ENCODE measurements around the gene TSN. TPM values are rescaled to one million over a fixed set of nuclear protein-coding genes. Genes with fewer than 3 reads are reported as not detected.
A peak's percentile ranks its signal among the peaks of the same experiment; 100 is the strongest.

Gene TSN
- total RNA-seq, 1 experiment from 2014 or later: 96.0 TPM

DNA sequence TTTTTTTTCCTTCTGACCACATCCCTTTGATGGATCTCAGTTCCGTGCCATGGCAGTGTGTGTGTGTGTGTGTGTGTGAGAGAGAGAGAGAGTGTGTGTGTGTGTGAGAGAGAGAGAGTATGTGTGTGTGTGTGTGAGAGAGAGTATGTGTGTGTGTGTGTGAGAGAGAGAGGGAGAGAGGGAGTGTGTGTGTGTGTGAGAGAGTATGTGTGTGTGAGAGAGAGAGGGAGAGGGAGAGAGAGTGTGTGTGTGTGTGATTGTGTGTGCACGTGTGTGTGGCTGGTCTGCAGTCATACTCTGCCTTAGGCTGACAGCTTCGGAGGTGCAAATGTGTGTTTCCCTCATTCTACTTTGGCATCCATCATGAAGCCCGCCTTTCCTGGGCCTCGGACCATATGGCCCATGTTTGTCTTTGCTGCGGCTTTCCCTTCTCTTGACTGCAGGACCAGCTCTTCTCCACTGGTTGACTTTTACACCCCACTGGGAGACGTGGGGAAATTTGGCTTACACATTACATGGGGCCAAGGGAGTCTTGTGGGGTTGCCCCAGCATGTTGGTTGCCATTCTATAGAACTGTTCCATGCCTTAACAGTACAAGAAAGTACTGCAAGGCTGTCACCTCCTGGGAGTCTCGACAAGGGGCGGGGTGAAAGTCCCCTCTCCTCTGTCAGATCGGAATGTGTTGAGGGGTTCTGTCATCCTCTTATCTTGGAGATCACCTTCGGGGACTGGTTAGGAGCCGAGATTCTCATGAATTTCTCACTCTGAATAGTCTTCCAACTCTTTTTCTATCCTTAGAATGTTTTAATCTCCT is 21.6 kb downstream of the TSN start:
- Histone ChIP-seq H3K4me1 (ENCODE audit: control insufficient read depth, insufficient read depth, low read length) (peaks cover 7% of the 10 kb centered on the region; the same call in 1 of the 2 replicates), H3K4me3 (ENCODE audit: low read depth in 2 of 2, low read length in 2 of 2) (no peak overlapping the region), H3K9me3 (ENCODE audit: control insufficient read depth, insufficient read depth, low read depth, low read length) (no peaks in the 10 kb centered on the region), H3K27ac (ENCODE audit: low read length) (no peak overlapping the region), H3K27me3 (ENCODE audit: control insufficient read depth, insufficient read depth, low read length) (no peaks in the 10 kb centered on the region), H3K36me3 (ENCODE audit: control insufficient read depth, insufficient read depth, low read length) (no peaks in the 10 kb centered on the region)
- ATAC-seq: peak; percentile 33
- BruUV-seq (replicated peaks): no TSS peak
- in situ Hi-C loops (cut with HindIII; ENCODE audit: low pct_unique_long_range_greater_than_20kb, low sequenced_read_pairs) (no loop called here), intact Hi-C loops (cut with micrococcal nuclease; ENCODE audit: unreplicated experiment) (no loop called here)
- TF ChIP-seq, protein P1, sequence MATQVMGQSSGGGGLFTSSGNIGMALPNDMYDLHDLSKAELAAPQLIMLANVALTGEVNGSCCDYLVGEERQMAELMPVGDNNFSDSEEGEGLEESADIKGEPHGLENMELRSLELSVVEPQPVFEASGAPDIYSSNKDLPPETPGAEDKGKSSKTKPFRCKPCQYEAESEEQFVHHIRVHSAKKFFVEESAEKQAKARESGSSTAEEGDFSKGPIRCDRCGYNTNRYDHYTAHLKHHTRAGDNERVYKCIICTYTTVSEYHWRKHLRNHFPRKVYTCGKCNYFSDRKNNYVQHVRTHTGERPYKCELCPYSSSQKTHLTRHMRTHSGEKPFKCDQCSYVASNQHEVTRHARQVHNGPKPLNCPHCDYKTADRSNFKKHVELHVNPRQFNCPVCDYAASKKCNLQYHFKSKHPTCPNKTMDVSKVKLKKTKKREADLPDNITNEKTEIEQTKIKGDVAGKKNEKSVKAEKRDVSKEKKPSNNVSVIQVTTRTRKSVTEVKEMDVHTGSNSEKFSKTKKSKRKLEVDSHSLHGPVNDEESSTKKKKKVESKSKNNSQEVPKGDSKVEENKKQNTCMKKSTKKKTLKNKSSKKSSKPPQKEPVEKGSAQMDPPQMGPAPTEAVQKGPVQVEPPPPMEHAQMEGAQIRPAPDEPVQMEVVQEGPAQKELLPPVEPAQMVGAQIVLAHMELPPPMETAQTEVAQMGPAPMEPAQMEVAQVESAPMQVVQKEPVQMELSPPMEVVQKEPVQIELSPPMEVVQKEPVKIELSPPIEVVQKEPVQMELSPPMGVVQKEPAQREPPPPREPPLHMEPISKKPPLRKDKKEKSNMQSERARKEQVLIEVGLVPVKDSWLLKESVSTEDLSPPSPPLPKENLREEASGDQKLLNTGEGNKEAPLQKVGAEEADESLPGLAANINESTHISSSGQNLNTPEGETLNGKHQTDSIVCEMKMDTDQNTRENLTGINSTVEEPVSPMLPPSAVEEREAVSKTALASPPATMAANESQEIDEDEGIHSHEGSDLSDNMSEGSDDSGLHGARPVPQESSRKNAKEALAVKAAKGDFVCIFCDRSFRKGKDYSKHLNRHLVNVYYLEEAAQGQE (IDR thresholded peaks at IDR 0.05; ENCODE audit: insufficient read depth in 1 of 2, low read depth in 2 of 2, low read length in 1 of 2): no peak
- TF ChIP-seq SIN3A (IDR thresholded peaks at IDR 0.05; ENCODE audit: borderline replicate concordance, insufficient read depth, low read depth, low read length) (no peak), TCF7L2 (IDR thresholded peaks at IDR 0.05; ENCODE audit: low read depth, low read length) (no peak), POLR2AphosphoS5 (IDR thresholded peaks at IDR 0.05; ENCODE audit: low read depth, low read length) (no peak)
- TF ChIP-seq, protein P2, sequence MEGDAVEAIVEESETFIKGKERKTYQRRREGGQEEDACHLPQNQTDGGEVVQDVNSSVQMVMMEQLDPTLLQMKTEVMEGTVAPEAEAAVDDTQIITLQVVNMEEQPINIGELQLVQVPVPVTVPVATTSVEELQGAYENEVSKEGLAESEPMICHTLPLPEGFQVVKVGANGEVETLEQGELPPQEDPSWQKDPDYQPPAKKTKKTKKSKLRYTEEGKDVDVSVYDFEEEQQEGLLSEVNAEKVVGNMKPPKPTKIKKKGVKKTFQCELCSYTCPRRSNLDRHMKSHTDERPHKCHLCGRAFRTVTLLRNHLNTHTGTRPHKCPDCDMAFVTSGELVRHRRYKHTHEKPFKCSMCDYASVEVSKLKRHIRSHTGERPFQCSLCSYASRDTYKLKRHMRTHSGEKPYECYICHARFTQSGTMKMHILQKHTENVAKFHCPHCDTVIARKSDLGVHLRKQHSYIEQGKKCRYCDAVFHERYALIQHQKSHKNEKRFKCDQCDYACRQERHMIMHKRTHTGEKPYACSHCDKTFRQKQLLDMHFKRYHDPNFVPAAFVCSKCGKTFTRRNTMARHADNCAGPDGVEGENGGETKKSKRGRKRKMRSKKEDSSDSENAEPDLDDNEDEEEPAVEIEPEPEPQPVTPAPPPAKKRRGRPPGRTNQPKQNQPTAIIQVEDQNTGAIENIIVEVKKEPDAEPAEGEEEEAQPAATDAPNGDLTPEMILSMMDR (IDR thresholded peaks at IDR 0.05): no peak
- ChIA-PET CTCF (no interaction called here), POLR2A (no interaction called here)
- no peak for DNase-seq (ENCODE audit: low read depth, low spot score)

DNA sequence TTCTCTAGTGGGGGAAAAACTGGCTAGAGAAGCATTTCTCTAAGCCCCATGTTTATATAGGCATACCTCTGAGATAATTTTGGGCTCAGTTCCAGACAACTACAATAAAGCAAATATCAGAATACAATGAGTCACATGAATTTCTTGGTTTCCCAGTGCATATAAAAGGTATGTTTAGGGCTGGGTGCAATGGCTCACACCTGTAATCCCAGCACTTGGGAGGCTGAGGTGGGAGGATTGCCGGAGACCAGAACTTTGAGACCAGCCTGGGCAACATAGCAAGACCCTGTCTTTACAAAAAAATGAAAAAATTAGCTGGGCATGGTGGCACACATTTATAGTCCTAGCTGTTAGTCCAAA is 22.2 kb downstream of the TSN start:
- H3K4me1 ChIP-seq (ENCODE audit: control insufficient read depth, insufficient read depth, low read length): peaks cover 7% of the 10 kb centered on the region; the same call in 1 of the 2 replicates
- no TSS peak for BruUV-seq (replicated peaks)
- no peaks in the 10 kb centered on the region for H3K27me3 ChIP-seq (ENCODE audit: control insufficient read depth, insufficient read depth, low read length)
- CTCF ChIA-PET: no interaction called here
- intact Hi-C loops (cut with micrococcal nuclease; ENCODE audit: unreplicated experiment): no loop called here
- H3K27ac ChIP-seq (ENCODE audit: low read length): no peak overlapping the region
- TF ChIP-seq SIN3A (IDR thresholded peaks at IDR 0.05; ENCODE audit: borderline replicate concordance, insufficient read depth, low read depth, low read length) (no peak), TCF7L2 (IDR thresholded peaks at IDR 0.05; ENCODE audit: low read depth, low read length) (no peak), POLR2AphosphoS5 (IDR thresholded peaks at IDR 0.05; ENCODE audit: low read depth, low read length) (no peak)
- TF ChIP-seq, protein P2 (IDR thresholded peaks at IDR 0.05): no peak
- TF ChIP-seq, protein P1 (IDR thresholded peaks at IDR 0.05; ENCODE audit: insufficient read depth in 1 of 2, low read depth in 2 of 2, low read length in 1 of 2): no peak
- H3K36me3 ChIP-seq (ENCODE audit: control insufficient read depth, insufficient read depth, low read length): no peaks in the 10 kb centered on the region
- in situ Hi-C loops (cut with HindIII; ENCODE audit: low pct_unique_long_range_greater_than_20kb, low sequenced_read_pairs): no loop called here
- H3K4me3 ChIP-seq (ENCODE audit: low read depth in 2 of 2, low read length in 2 of 2): no peak overlapping the region
- ATAC-seq (peak; percentile 50), DNase-seq (ENCODE audit: low read depth, low spot score) (no peak)
- no peaks in the 10 kb centered on the region for H3K9me3 ChIP-seq (ENCODE audit: control insufficient read depth, insufficient read depth, low read depth, low read length)
- POLR2A ChIA-PET: interaction anchor here (0.7 kb wide), 1 partner anchor 274 kb away, joined by 3 read pairs; no protein-coding TSS in a partner anchor
